Measurements from ENCODE around the gene FLOT1.
A peak's percentile ranks its signal among the peaks of the same experiment; 100 is the strongest.

FLOT1 gene

DNA sequence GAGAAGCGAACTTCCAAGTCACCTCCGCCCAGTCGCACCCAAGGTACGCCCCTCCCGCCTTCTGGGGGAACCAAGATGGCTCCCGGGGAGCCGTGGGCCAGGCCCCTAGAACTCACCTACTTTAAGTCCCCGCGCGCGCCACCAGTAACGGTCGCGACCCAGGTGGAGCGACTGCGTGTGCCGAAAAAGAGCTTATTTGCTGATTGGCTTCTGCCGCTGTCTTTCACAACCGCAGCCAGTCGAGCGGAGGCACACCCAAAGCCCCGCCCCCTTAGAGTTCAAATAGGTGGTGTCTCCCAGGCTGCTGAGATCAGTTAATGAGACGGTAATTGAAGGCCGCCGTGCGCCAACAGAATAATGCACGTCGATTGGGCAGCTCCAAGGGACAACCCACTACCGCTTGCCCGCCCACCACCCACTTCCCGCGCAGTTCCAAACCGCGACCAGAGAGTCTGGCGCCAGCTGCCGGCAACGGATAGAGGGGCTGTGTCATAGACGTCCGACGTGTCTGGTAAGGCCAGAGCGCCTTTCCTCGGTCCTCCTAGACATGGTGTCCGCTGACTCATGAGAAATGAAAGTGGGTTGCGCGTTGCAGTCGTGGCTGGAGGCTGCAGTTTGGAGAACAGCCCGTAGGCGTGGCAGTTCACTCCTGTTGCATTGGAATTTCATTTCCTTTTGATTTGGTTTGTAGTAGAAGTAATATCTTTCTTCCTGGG, 25.2 kb downstream of the FLOT1 start, which contains the start of gene MDC1 (continued):
- TF ChIP-seq, protein P1, sequence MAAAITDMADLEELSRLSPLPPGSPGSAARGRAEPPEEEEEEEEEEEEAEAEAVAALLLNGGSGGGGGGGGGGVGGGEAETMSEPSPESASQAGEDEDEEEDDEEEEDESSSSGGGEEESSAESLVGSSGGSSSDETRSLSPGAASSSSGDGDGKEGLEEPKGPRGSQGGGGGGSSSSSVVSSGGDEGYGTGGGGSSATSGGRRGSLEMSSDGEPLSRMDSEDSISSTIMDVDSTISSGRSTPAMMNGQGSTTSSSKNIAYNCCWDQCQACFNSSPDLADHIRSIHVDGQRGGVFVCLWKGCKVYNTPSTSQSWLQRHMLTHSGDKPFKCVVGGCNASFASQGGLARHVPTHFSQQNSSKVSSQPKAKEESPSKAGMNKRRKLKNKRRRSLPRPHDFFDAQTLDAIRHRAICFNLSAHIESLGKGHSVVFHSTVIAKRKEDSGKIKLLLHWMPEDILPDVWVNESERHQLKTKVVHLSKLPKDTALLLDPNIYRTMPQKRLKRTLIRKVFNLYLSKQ (tag by site-specific recombination; IDR thresholded peaks at IDR 0.05; ENCODE audit: borderline replicate concordance): no peak
- TF ChIP-seq ZBTB8A (tag by site-specific recombination; IDR thresholded peaks at IDR 0.05): peak; percentile 79
- no peak for TF ChIP-seq ZNF670 (tag by site-specific recombination; IDR thresholded peaks at IDR 0.05; ENCODE audit: low read depth)
- peak; percentile 79 for TF ChIP-seq ZNF76 (tag by site-specific recombination; IDR thresholded peaks at IDR 0.05; ENCODE audit: borderline replicate concordance, low read depth)
- TF ChIP-seq MYNN (tag by site-specific recombination; IDR thresholded peaks at IDR 0.05; ENCODE audit: borderline replicate concordance): no peak
- TF ChIP-seq BCL11A (tag by site-specific recombination; IDR thresholded peaks at IDR 0.05; ENCODE audit: low read depth): no peak; the same call in 1 of the 2 replicates
- no peak for TF ChIP-seq ZNF791 (tag by site-specific recombination; IDR thresholded peaks at IDR 0.05)
- TF ChIP-seq ZNF19 (tag by site-specific recombination; IDR thresholded peaks at IDR 0.05; ENCODE audit: low read depth): no peak
- no peak for TF ChIP-seq RBAK (tag by site-specific recombination; IDR thresholded peaks at IDR 0.05)
- no peak for TF ChIP-seq ZNF626 (tag by site-specific recombination; IDR thresholded peaks at IDR 0.05)
- TF ChIP-seq ZNF692 (tag by site-specific recombination; IDR thresholded peaks at IDR 0.05): peak; percentile 89
- TF ChIP-seq ZBTB48 (tag by site-specific recombination; IDR thresholded peaks at IDR 0.05): peak; percentile 97
- TF ChIP-seq, protein P2, sequence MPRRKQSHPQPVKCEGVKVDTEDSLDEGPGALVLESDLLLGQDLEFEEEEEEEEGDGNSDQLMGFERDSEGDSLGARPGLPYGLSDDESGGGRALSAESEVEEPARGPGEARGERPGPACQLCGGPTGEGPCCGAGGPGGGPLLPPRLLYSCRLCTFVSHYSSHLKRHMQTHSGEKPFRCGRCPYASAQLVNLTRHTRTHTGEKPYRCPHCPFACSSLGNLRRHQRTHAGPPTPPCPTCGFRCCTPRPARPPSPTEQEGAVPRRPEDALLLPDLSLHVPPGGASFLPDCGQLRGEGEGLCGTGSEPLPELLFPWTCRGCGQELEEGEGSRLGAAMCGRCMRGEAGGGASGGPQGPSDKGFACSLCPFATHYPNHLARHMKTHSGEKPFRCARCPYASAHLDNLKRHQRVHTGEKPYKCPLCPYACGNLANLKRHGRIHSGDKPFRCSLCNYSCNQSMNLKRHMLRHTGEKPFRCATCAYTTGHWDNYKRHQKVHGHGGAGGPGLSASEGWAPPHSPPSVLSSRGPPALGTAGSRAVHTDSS (tag by site-specific recombination; IDR thresholded peaks at IDR 0.05): no peak
- TF ChIP-seq, protein P3, sequence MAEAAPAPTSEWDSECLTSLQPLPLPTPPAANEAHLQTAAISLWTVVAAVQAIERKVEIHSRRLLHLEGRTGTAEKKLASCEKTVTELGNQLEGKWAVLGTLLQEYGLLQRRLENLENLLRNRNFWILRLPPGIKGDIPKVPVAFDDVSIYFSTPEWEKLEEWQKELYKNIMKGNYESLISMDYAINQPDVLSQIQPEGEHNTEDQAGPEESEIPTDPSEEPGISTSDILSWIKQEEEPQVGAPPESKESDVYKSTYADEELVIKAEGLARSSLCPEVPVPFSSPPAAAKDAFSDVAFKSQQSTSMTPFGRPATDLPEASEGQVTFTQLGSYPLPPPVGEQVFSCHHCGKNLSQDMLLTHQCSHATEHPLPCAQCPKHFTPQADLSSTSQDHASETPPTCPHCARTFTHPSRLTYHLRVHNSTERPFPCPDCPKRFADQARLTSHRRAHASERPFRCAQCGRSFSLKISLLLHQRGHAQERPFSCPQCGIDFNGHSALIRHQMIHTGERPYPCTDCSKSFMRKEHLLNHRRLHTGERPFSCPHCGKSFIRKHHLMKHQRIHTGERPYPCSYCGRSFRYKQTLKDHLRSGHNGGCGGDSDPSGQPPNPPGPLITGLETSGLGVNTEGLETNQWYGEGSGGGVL (tag by site-specific recombination; IDR thresholded peaks at IDR 0.05): no peak
- TF ChIP-seq ZNF664 (tag by site-specific recombination; IDR thresholded peaks at IDR 0.05): no peak
- no peak for TF ChIP-seq ZNF16 (tag by site-specific recombination; IDR thresholded peaks at IDR 0.05; ENCODE audit: low read depth)
- no peak for TF ChIP-seq ZNF157 (tag by site-specific recombination; IDR thresholded peaks at IDR 0.05)
- TF ChIP-seq ZBTB17 (tag by site-specific recombination; IDR thresholded peaks at IDR 0.05): peak; percentile 93
- peak; percentile 8; the same call in 1 of the 2 replicates for TF ChIP-seq ZNF146 (tag by site-specific recombination; IDR thresholded peaks at IDR 0.05)
- peak; percentile 82 for TF ChIP-seq KLF9 (tag by site-specific recombination; IDR thresholded peaks at IDR 0.05; ENCODE audit: low read depth)
- TF ChIP-seq KLF8 (tag by site-specific recombination; IDR thresholded peaks at IDR 0.05): peak; percentile 95
- TF ChIP-seq, protein P4, sequence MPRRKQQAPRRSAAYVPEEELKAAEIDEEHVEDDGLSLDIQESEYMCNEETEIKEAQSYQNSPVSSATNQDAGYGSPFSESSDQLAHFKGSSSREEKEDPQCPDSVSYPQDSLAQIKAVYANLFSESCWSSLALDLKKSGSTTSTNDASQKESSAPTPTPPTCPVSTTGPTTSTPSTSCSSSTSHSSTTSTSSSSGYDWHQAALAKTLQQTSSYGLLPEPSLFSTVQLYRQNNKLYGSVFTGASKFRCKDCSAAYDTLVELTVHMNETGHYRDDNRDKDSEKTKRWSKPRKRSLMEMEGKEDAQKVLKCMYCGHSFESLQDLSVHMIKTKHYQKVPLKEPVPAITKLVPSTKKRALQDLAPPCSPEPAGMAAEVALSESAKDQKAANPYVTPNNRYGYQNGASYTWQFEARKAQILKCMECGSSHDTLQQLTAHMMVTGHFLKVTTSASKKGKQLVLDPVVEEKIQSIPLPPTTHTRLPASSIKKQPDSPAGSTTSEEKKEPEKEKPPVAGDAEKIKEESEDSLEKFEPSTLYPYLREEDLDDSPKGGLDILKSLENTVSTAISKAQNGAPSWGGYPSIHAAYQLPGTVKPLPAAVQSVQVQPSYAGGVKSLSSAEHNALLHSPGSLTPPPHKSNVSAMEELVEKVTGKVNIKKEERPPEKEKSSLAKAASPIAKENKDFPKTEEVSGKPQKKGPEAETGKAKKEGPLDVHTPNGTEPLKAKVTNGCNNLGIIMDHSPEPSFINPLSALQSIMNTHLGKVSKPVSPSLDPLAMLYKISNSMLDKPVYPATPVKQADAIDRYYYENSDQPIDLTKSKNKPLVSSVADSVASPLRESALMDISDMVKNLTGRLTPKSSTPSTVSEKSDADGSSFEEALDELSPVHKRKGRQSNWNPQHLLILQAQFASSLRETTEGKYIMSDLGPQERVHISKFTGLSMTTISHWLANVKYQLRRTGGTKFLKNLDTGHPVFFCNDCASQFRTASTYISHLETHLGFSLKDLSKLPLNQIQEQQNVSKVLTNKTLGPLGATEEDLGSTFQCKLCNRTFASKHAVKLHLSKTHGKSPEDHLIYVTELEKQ (tag by site-specific recombination; IDR thresholded peaks at IDR 0.05; ENCODE audit: borderline replicate concordance): peak; percentile 78; the same call in 1 of the 2 replicates
- peak; percentile 32 for TF ChIP-seq WT1 (tag by site-specific recombination; IDR thresholded peaks at IDR 0.05)
- TF ChIP-seq ZNF600 (tag by site-specific recombination; IDR thresholded peaks at IDR 0.05): peak; percentile 33; the same call in 1 of the 2 replicates
- peak; percentile 91 for TF ChIP-seq SP7 (tag by site-specific recombination; IDR thresholded peaks at IDR 0.05)
- no peak for TF ChIP-seq ZNF280C (tag by site-specific recombination; IDR thresholded peaks at IDR 0.05)
- no peak for TF ChIP-seq ZNF214 (tag by site-specific recombination; IDR thresholded peaks at IDR 0.05; ENCODE audit: borderline replicate concordance)
- no peak for TF ChIP-seq ZNF404 (tag by site-specific recombination; IDR thresholded peaks at IDR 0.05)
